Nephron progenitor cell (in vitro differentiated cells): ENCODE data around the gene PTPRD.

Source experiments
- DNase-seq: peaks from one replicate; pipeline ENCODE4 v3.0.0; 2021
- H3K27ac Mint-ChIP-seq: 2 replicates; pipeline ENCODE4 v1.8.0; 2021; ENCODE audit warnings: mild to moderate bottlenecking, moderate library complexity, mixed read lengths
- H3K27me3 Mint-ChIP-seq: 2 replicates; pipeline ENCODE4 v1.8.0; 2021; ENCODE audit warnings: mild to moderate bottlenecking, low read depth, mixed read lengths; ENCODE audit not compliant: poor library complexity
- H3K36me3 Mint-ChIP-seq: 2 replicates; pipeline ENCODE4 v1.8.0; 2021; ENCODE audit warnings: low read depth, mixed read lengths
- H3K4me1 Mint-ChIP-seq: 2 replicates; pipeline ENCODE4 v1.8.0; 2021; ENCODE audit warnings: mixed read lengths
- H3K4me3 Mint-ChIP-seq: 2 replicates; pipeline ENCODE4 v1.8.0; 2021; ENCODE audit warnings: mild to moderate bottlenecking, moderate library complexity, mixed read lengths
- H3K9me3 Mint-ChIP-seq: 2 replicates; pipeline ENCODE4 v1.8.0; 2021; ENCODE audit warnings: mild to moderate bottlenecking, moderate library complexity, mixed read lengths
- TF ChIP-seq, protein P1 (sequence below): fragments of 200-600 bp; sonication (generic); IDR thresholded peaks from 2 replicates; pipeline ENCODE4 v1.5.0; 2021; ENCODE audit warnings: antibody characterized with exemption

Gene PTPRD

DNA sequence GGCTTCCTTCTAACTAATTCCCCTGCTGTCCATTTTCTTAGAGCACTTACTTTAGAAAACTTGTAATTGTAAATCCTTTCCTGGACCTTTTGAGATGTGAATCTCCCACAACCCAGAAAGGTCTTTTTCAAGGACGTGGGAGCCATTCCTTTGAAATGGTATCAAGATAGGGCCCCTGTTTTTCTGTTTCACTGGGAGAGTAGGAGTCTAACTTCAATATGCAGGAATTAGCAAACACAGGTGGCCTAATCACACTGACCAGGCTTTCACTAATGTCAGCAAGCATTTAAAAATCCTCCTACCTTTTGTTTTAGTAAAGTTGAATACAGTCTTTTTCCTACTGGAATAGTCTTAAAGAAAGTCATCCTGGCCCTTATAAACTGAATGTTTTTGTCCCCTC lies 558.3 kb downstream of the PTPRD start:
- no peak for DNase-seq
- H3K4me3 Mint-ChIP-seq: no peak overlapping the region
- H3K4me1 Mint-ChIP-seq: peaks cover 6% of the 10 kb centered on the region
- H3K9me3 Mint-ChIP-seq: no peaks in the 10 kb centered on the region
- no peak overlapping the region for H3K27ac Mint-ChIP-seq
- H3K27me3 Mint-ChIP-seq: peaks cover 5% of the 10 kb centered on the region
- no peaks in the 10 kb centered on the region for H3K36me3 Mint-ChIP-seq
- TF ChIP-seq, protein P1, sequence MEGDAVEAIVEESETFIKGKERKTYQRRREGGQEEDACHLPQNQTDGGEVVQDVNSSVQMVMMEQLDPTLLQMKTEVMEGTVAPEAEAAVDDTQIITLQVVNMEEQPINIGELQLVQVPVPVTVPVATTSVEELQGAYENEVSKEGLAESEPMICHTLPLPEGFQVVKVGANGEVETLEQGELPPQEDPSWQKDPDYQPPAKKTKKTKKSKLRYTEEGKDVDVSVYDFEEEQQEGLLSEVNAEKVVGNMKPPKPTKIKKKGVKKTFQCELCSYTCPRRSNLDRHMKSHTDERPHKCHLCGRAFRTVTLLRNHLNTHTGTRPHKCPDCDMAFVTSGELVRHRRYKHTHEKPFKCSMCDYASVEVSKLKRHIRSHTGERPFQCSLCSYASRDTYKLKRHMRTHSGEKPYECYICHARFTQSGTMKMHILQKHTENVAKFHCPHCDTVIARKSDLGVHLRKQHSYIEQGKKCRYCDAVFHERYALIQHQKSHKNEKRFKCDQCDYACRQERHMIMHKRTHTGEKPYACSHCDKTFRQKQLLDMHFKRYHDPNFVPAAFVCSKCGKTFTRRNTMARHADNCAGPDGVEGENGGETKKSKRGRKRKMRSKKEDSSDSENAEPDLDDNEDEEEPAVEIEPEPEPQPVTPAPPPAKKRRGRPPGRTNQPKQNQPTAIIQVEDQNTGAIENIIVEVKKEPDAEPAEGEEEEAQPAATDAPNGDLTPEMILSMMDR: no peak

DNA sequence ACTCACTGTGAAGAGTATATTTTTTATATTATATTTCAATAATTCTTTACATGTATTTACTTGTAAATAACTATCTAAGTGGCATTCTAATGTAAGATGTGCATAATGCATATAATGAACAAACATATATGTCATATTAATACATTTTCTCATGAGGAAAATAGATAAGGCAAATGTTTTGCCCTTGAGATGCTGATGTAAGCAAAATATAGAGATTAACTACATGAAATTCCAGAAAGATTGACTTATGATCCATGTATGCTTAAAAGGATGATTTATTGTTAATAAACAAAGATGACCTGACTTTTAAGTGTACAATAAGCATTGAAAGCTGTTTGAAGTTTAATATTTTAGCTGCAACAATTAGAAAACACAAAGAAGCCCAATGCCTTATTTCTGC lies 559.9 kb downstream of the PTPRD start:
- DNase-seq: no peak
- Mint-ChIP-seq H3K27me3 (peaks cover 5% of the 10 kb centered on the region), H3K4me3 (no peak overlapping the region), H3K4me1 (peaks cover 10% of the 10 kb centered on the region), H3K36me3 (no peaks in the 10 kb centered on the region), H3K27ac (no peak overlapping the region), H3K9me3 (no peaks in the 10 kb centered on the region)
- TF ChIP-seq, protein P1: no peak

DNA sequence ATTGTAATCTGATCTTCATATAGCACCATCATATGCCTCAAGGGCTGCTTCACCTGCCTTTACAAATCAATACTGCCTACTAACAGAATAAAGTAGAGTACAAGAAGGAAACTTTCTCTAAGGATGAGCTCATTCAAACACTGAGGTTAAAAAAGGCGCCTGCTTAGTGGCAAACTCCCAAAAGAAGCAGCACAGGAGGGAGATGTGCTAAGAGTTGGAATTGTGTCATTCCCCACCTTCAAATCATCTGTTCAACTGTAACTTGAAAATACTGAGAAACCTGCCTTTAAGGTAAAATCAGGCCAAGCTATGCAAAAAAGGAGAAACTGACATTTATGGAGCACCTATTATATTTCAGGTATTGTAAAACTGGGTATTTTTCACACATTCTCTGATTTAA lies 560.6 kb downstream of the PTPRD start:
- Mint-ChIP-seq H3K27me3 (no peaks in the 10 kb centered on the region), H3K9me3 (no peaks in the 10 kb centered on the region), H3K4me1 (peaks cover 11% of the 10 kb centered on the region), H3K27ac (no peak overlapping the region), H3K4me3 (no peak overlapping the region), H3K36me3 (no peaks in the 10 kb centered on the region)
- DNase-seq: no peak
- TF ChIP-seq, protein P1: no peak

DNA sequence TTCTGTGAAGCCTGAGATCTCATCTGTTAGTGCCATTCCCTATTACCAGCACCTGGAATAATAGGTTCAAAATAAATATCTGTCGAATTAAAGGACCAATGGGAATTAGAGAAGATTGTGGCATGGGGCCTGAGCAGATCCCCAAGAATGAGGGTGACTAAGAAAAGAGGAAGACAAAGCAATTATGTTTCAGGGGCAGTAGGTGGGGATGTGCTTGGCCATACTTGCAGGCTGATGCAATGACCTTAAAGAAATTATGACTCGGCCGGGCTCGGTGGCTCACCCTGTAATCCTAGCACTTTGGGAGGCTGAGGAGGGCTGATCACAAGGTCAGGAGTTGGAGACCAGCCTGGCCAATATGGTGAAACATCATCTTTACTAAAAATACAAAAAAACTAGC lies 562.8 kb downstream of the PTPRD start:
- TF ChIP-seq, protein P1: no peak
- Mint-ChIP-seq H3K9me3 (no peaks in the 10 kb centered on the region), H3K4me3 (no peak overlapping the region), H3K27ac (no peak overlapping the region), H3K27me3 (no peaks in the 10 kb centered on the region), H3K36me3 (no peaks in the 10 kb centered on the region), H3K4me1 (peaks cover 11% of the 10 kb centered on the region)
- DNase-seq: no peak

DNA sequence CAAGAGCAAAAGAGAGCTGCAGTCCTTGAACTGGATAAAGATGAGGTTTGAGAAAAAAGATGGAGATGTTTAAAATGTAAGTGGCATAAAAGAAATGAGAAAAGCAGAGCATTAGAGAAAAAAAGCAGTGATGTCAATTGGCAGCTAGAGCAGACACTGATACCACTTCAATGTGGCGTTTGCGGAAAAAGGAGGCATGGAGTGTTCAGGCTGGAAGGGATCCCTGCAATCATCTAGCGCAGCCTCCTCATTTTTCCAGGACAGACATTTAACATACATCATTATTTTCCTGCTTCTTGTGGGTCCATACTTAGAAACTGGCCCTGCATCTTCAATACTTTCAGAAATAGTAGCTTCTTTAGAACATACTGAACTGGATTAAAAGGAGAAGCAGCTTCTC lies 563.8 kb downstream of the PTPRD start:
- TF ChIP-seq, protein P1: no peak
- H3K27me3 Mint-ChIP-seq: no peaks in the 10 kb centered on the region
- no peak for DNase-seq
- peaks cover 11% of the 10 kb centered on the region for H3K4me1 Mint-ChIP-seq
- no peaks in the 10 kb centered on the region for H3K9me3 Mint-ChIP-seq
- H3K27ac Mint-ChIP-seq: peak overlapping the region; percentile 0
- H3K4me3 Mint-ChIP-seq: no peak overlapping the region
- H3K36me3 Mint-ChIP-seq: no peaks in the 10 kb centered on the region

DNA sequence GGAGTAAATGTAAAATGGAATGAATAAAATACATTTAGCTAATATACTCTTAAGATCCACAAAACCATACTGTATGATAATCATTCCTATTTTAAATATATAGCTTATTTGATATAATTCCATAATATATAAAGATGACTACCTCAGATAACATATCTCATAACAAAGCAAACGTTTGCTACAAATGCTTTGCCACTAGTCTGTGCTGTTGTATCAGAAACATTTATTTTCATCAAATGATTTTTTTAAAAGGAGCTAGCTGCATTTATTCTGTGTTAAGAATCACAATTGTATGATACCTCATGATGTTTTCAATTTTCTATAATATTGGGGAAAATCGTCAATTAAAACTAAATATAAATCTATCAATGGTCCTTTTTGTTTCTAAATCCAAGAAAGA lies 567.2 kb downstream of the PTPRD start:
- H3K27ac Mint-ChIP-seq: no peak overlapping the region
- TF ChIP-seq, protein P1: peak; percentile 25
- peaks cover 11% of the 10 kb centered on the region for H3K4me1 Mint-ChIP-seq
- no peak for DNase-seq
- H3K36me3 Mint-ChIP-seq: no peaks in the 10 kb centered on the region
- H3K9me3 Mint-ChIP-seq: no peaks in the 10 kb centered on the region
- H3K4me3 Mint-ChIP-seq: no peak overlapping the region
- H3K27me3 Mint-ChIP-seq: no peaks in the 10 kb centered on the region
